SJCRH30 (cell line): ENCODE measurements around the gene LUZP1. TPM values are rescaled to one million over a fixed set of nuclear protein-coding genes. Genes with fewer than 3 reads are reported as not detected.
"Not testable (repeated sequence)": the region's sequence is repeated elsewhere in the genome, so short reads cannot be mapped to it uniquely, and the experiment has no call there.

ENCODE experiments used
- DNase-seq, 2 experiments: peaks; one replicate each; pipeline ENCODE4 v3.0.0-alpha.2; 2015 to 2020
- H3K27ac ChIP-seq: fragments of 250-450 bp; sonication (Bioruptor Pico); 2 replicates; pipeline ENCODE4 v1.5.1; 2020; ENCODE audit warnings: mild to moderate bottlenecking, moderate library complexity
- H3K27me3 ChIP-seq: fragments of 250-450 bp; sonication (Bioruptor Pico); 2 replicates; pipeline ENCODE4 v1.5.1; 2020; ENCODE audit warnings: mild to moderate bottlenecking, moderate library complexity
- H3K36me3 ChIP-seq: fragments of 250-450 bp; sonication (Bioruptor Pico); 2 replicates; pipeline ENCODE4 v1.5.1; 2020; ENCODE audit warnings: mild to moderate bottlenecking, moderate library complexity
- H3K4me1 ChIP-seq: fragments of 250-450 bp; sonication (Bioruptor Pico); 2 replicates; pipeline ENCODE4 v1.5.1; 2020; ENCODE audit warnings: mild to moderate bottlenecking, moderate library complexity
- H3K4me3 ChIP-seq: fragments of 250-450 bp; sonication (Bioruptor Pico); 2 replicates; pipeline ENCODE4 v1.5.1; 2020; ENCODE audit warnings: mild to moderate bottlenecking, moderate library complexity
- H3K9me3 ChIP-seq: fragments of 250-450 bp; sonication (Bioruptor Pico); replicated peaks from 2 replicates; pipeline ENCODE4 v1.5.1; 2020; ENCODE audit warnings: mild to moderate bottlenecking, moderate library complexity
- total RNA-seq: library from RNA; depleted of rRNA; stranded (reverse); fragments of >200 nt; shearing (Covaris generic); gene quantifications from 2 replicates; pipeline ENCODE4 v1.2.3, GENCODE V29; 2014; rRNA removed

Gene LUZP1
- total RNA-seq: 28.8 and 29.8 TPM in 2 replicates

DNA sequence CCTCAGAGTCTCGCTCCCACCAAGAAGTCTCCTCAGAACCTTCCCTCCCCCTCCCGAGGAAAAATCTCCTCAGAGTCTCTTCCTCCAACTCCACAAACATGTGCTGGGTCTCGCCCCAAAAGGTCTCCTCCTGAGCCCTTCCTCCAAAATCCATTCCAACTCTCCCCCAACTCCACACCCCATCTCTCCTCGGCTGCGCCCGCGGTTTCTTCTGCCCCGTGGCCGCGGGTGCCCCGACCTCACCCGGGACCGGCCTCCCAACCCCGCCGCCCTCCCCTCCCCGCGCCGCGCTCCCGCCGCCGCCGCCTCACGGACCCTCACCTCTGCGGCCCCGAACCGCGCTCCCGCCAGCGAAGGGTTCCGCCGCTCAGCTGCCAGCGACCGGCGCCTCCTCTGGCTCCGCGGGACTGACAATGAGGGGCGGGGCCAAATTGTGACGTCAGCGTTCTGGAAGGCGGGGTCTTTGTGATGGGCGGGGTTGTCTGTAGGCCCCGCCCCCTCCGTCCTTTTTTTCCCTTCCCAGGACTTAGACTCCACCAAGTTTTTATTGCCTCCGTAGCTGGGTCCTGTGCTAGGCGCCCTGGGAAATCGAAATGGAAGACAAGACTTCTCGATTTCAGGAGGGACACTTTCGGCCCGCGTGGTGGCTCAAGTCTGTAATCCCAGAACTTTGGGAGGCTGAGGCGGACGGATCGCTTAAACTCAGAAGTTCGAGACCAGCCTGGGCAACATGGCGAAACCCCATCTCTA lies at the start of gene LUZP1:
TSS of gene LUZP1 (minus strand) at position 412 of the 750 bp plus-strand sequence.
- Histone ChIP-seq H3K27me3 (no peaks in the 10 kb centered on the region), H3K4me1 (0 out of 2 replicates have a peak, but pooled peaks cover 6% of the 10 kb centered on the region), H3K27ac (peak within 1 kb of the TSS; percentile 70), H3K9me3 (no peaks in the 10 kb centered on the region), H3K36me3 (peaks cover 3% of the 10 kb centered on the region; the same call in 1 of the 2 replicates), H3K4me3 (peak within 1 kb of the TSS; percentile 81)
- peak; percentile 84 to 93 for DNase-seq

DNA sequence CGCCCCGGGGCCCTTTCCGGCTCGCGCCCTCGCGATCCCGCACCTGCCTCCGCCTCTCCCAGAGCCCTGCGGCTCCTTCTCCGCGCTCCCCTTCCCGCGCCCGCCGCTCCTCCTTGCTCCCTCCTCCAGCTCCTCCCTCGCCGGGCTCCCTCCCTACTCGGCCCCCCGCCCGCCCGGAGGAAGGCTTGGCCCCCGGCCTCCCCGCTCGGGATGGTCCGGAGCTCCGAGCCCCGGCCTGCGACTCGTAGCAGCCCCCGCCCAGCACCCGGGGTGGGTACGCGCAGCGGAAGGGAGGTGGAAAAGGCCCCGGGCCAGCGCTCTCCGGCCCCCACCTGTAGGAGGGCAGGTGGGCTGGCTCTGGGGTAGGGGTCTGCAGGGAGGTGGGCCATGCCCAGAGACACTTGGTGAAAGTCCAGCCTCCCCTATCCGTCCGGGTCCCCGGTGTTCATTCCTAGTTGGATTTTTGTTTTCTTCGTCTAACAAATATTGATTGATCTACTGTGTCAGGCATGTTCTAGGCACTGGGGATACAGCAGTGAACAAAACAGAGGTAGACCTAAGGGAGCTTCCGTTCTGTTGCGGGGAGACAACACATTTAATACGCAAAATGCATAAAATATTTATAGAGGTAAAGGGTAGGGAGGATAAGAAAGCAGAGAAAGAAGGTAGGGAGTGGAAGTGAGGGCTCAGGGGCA lies 48.9 kb upstream of the LUZP1 start, which contains the start of gene HTR1D:
TSS of gene HTR1D (minus strand) at position 82 of the 695 bp plus-strand sequence. CDS start 23,283 bp downstream, outside the sequence.
- H3K4me3 ChIP-seq: peak within 1 kb of the TSS; percentile 17
- H3K27ac ChIP-seq: no peak within 1 kb of the TSS
- no peaks in the 10 kb centered on the region for H3K4me1 ChIP-seq
- no peaks in the 10 kb centered on the region for H3K36me3 ChIP-seq
- no peaks in the 10 kb centered on the region; the same call in 1 of the 2 replicates for H3K9me3 ChIP-seq
- H3K27me3 ChIP-seq: peaks cover 40% of the 10 kb centered on the region
- DNase-seq: no peak

DNA sequence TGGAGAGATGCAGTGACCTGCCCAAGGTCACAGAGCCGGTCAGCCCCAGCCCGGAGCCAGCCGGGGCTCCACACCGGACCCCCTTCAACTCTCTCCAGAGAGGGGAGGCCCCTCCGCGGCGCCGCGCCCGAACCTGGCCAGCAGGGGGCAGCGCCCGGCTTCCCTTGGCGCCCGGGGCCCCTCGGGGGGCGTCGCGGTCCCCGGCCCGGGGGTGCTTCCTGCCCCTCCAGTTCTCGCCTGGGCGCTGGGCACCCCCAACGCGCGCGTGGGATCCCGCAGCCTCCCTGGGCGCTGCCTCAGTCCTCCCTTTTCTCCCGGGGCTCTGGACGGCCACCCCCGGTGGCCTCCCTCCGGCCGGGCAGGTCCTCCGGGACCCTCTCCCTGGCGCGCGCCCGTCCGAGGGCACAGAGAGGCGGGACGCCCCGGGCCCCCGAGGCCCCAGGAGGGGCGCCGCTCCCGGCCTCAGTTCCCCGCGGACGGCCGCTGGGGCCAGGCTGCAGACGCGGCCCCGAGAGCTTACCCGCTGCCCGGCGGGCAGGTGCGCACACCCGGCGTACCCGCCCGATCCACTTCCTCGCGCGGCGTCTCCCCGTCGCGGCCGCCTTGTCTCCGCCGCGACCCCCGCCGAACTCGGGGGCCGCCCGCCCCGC lies 48.2 kb upstream of the LUZP1 start:
- peak in 1 of 2 experiments; percentile 24 for DNase-seq
- H3K27me3 ChIP-seq: peaks cover 40% of the 10 kb centered on the region
- peak overlapping the region; percentile 17 for H3K4me3 ChIP-seq

DNA sequence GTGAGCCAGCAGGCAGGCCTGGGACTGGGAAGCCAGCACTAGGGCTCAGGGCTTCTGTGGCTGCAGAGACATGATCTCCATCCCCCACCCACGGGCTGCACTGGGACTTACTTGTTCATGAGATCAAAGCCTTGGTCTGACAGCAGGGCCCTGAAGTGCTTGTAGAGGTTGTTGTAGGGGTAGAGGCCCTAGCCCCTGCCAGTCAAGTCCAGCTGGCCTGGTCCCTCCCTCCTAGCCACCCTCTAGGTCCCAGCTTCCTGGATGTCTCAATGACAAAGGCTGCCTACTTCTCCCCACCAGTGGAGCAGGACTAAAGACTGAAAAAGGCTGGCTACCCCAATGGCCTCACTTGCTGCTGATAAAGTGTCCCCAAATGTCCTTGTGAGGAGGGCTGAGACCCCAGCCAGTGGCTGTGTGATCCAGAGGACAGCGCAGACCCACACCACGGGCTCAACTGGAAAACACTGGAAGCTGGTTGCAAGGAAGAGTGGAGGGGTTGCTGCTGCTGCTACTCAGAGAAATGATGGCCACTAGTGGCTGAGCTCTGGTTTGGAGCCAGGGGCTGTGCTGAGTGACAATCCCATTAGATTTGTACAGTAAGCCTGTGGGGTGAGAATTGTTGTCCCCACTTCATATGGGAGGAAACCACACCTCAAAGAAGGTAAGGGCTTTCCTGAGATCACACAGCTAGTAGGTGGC lies 47.2 kb upstream of the LUZP1 start:
- H3K9me3 ChIP-seq: no peaks in the 10 kb centered on the region
- no peak overlapping the region for H3K27ac ChIP-seq
- no peaks in the 10 kb centered on the region for H3K36me3 ChIP-seq
- H3K4me1 ChIP-seq: no peaks in the 10 kb centered on the region
- peaks cover 35% of the 10 kb centered on the region for H3K27me3 ChIP-seq
- H3K4me3 ChIP-seq: no peak overlapping the region
- DNase-seq: no peak

More for the DNA sequence above, 48.2 kb upstream of the LUZP1 start:
- Histone ChIP-seq H3K9me3 (no peaks in the 10 kb centered on the region), H3K27ac (no peak overlapping the region), H3K36me3 (no peaks in the 10 kb centered on the region), H3K4me1 (no peaks in the 10 kb centered on the region)

DNA sequence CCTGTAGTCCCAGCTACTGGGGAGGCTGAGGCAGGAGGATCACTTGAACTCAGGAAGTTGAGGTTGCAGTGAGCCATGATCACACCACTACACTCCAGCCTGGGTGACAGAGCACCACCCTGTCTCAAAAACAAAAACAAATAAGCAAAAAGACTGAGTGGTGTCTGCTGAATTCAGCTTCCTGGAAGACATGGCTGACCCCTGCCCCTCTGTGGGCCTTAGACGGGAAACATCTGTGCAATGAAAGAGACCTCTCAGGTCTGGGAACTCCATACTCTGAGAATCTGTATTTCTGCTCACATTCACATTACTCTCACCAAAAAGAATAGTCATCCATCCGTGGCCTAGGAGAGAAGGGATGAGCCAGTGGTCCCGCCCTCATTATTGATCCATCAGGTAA lies 46.6 kb upstream of the LUZP1 start:
- no peak for DNase-seq
- Histone ChIP-seq H3K4me3 (no peak overlapping the region), H3K27me3 (peaks cover 35% of the 10 kb centered on the region), H3K36me3 (no peaks in the 10 kb centered on the region), H3K9me3 (no peaks in the 10 kb centered on the region), H3K27ac (no peak overlapping the region), H3K4me1 (no peaks in the 10 kb centered on the region)

DNA sequence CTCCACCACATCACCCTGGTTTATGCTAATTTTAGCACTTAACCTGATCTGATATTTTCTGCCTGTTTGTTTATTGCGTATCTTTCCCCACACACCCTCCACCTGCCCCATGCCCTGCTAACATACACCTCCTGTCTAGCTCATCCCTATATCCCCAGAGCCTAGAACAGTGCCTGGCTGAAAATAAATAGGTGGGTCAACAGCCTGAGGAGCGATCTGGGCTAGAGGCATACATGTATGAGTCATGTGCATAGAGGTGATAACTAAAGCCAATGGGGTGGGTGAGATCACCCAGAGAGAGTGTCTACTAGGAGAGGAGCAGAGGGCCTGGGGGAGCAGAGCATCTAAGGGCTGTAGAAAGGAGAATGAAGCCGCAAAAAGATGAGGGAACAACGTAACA lies 46.0 kb upstream of the LUZP1 start:
- Histone ChIP-seq H3K36me3 (no peaks in the 10 kb centered on the region), H3K9me3 (no peaks in the 10 kb centered on the region), H3K27ac (no peak overlapping the region), H3K27me3 (peaks cover 35% of the 10 kb centered on the region), H3K4me3 (no peak overlapping the region), H3K4me1 (no peaks in the 10 kb centered on the region)
- DNase-seq: no peak

DNA sequence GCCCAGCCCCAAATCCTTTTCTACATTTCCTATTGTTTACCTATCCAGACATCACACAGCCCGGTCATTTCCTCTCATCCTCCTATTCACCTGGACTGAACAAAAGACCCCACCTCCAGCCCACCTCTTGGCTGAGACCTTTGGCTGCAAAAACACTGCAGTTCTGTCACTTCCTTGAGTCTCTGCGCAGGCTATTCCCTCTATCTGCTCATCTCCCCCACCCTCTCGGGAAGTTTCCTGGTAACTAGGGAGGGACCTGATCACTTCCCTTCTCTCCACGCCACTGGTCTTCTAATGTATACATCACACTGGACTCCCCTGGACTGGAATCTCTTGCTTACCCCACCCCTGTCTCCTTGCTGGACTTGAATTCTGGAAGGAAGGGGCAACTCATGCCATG lies 43.3 kb upstream of the LUZP1 start:
- Histone ChIP-seq H3K36me3 (no peaks in the 10 kb centered on the region), H3K9me3 (no peaks in the 10 kb centered on the region), H3K27me3 (peaks cover 25% of the 10 kb centered on the region), H3K4me1 (no peaks in the 10 kb centered on the region), H3K4me3 (no peak overlapping the region), H3K27ac (no peak overlapping the region)
- DNase-seq: no peak

DNA sequence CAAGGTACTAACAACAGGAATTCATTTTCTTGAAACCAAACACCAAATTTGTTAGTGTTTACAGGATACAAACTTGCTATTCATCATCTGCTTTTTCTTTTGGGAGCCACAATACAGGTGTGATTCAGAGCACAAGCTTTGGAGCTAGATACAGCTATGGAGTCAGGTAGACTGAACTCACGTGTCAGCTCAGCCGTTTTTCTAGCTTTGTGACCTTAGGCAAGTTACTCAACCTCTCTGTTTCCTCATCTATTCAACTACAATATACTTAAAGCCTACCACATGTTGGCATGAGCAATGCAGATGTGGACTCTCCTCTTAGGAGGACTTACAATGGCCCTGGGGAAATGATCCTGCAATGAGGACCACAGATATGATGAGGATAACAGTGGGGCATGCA lies 42.3 kb upstream of the LUZP1 start:
- Histone ChIP-seq H3K27ac (no peak overlapping the region), H3K36me3 (no peaks in the 10 kb centered on the region), H3K4me1 (no peaks in the 10 kb centered on the region), H3K4me3 (no peak overlapping the region), H3K9me3 (no peaks in the 10 kb centered on the region), H3K27me3 (peaks cover 18% of the 10 kb centered on the region)
- no peak for DNase-seq

DNA sequence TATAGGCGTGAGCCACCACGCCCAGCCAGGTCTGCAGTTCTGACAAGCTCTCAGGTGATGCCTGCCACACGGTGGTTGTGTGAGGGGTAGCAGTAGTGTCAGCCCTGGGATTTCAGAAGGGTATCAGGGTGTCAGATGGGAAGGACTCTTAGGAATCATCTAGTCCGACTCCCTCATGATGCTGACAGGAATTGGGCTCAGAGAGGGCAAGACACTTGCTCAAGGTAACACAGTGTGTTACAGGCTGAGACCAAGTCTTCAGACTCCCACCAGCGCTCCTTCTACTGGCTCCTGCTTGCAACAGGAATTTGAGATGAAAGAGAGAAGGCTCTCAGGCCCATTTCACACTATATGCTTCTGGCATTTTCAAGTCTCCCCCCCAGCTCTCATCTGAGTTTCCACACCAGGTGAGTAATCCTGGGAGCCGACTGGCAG lies 41.7 kb upstream of the LUZP1 start:
- no peak for DNase-seq
- no peaks in the 10 kb centered on the region for H3K4me1 ChIP-seq

DNA sequence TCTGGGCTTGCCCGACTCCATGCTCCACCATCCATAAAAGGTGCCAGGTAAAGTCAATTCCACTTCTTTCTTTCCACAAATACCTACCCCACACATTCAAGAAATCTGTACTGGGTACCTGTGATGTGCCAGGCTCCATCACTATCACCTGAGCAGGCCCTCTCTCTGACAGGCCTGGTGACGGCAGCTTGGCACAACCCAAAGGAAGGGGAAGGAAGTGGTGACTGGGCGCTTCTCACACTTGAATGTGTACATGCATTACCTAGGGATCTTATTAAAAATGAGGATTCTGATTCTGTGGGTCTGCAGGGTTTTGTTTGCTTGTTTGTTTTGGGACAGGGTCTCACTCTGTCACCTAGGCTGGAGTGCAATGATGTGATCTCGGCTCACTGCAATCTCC lies 41.1 kb upstream of the LUZP1 start:
- H3K27ac ChIP-seq: no peak overlapping the region
- H3K4me3 ChIP-seq: no peak overlapping the region
- peaks cover 13% of the 10 kb centered on the region for H3K27me3 ChIP-seq
- no peaks in the 10 kb centered on the region for H3K36me3 ChIP-seq
- H3K9me3 ChIP-seq: no peaks in the 10 kb centered on the region
- no peak for DNase-seq
- no peaks in the 10 kb centered on the region for H3K4me1 ChIP-seq

More for the DNA sequence above, 41.7 kb upstream of the LUZP1 start:
- Histone ChIP-seq H3K9me3 (no peaks in the 10 kb centered on the region), H3K27me3 (peaks cover 13% of the 10 kb centered on the region), H3K4me3 (no peak overlapping the region), H3K27ac (no peak overlapping the region), H3K36me3 (no peaks in the 10 kb centered on the region)

DNA sequence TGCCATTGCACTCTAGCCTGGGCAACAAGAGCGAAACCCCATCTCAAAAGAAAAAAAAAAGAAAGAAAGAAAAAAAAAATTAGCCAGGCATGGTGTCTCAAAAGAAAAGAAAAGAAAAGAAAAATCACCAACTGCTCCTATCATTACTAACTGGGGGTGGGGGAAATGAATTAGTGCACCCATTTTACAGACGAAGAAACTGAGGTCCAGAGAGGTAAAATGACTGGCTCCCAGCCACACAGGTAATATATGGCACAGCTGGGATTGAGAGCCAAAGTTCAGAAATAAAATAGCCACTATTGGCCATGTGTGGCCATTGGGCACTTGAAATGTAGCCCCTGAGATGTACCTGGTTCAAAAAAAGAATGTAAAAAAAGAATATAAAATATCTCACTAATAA lies 39.9 kb upstream of the LUZP1 start:
- H3K36me3 ChIP-seq: no peaks in the 10 kb centered on the region
- peaks cover 3% of the 10 kb centered on the region for H3K27me3 ChIP-seq
- H3K27ac ChIP-seq: no peak overlapping the region
- H3K9me3 ChIP-seq: no peaks in the 10 kb centered on the region
- H3K4me1 ChIP-seq: no peaks in the 10 kb centered on the region
- no peak for DNase-seq
- no peak overlapping the region for H3K4me3 ChIP-seq

DNA sequence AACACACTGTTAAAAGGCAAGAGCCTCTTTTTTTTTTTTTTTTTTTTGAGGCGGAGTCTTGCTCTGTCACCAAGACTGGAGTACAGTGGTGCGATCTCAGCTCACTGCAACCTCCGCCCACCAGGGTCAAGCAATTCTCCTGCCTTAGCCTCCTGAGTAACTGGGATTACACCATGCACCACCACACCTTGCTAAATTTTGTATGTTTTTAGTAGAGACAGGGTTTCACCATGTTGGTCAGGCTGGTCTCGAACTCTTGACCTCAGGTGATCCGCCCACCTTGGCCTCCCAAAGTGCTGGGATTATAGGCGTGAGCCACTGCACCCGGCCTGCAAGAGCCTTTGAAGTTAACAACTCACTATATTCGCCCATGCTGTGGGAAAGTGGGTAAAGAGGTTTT lies 39.1 kb upstream of the LUZP1 start:
- not testable (repeated sequence) for H3K9me3 ChIP-seq, DNase-seq, H3K27ac ChIP-seq, H3K36me3 ChIP-seq, H3K27me3 ChIP-seq, H3K4me3 ChIP-seq, H3K4me1 ChIP-seq

DNA sequence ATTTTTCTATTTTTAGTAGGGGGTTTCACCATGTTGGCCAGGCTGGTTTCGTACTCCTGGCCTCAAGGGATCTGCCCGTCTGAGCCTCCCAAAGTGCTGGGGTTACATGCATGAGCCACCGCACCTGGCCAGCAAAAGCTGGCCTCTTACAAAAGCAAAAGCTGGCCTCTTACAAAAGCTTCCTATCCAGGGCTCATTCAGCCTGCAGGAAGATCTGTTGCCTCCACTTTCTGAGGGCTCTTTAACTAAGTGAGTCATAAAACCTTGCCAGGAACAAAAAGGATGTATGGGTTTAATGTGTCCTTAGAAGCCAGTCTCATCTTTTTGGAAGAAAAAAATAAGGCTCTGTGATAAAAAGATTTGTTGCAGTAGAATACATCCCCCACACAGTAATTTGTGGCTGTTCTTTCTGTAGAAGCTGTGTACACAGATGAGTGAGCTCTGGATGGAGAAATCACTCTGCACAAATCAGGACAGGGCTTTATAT lies 33.6 kb upstream of the LUZP1 start:
- Histone ChIP-seq H3K27ac (no peak overlapping the region), H3K9me3 (no peaks in the 10 kb centered on the region), H3K27me3 (no peaks in the 10 kb centered on the region), H3K4me1 (peaks cover under 1% of the 10 kb centered on the region; the same call in 1 of the 2 replicates), H3K36me3 (no peaks in the 10 kb centered on the region), H3K4me3 (no peak overlapping the region)
- DNase-seq: no peak

DNA sequence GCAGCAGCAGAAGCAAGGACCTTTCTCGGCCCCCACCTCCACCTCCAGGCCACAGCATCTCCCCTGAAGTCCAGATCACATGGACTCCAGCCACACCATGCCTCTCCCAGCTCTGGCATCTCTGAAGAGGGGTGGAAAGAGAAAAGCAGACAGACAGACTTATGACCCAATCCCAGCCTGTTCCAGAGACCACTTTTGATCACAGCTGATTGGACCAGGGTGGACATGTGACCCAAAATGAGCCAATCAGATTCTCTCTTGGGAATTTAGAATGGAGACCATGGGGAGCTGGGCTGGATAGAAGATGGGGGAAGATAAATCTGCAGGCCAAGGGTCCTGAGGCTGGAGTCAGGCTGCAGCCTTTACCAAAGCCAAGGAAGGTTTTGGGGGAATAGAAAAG lies 32.2 kb upstream of the LUZP1 start:
- H3K36me3 ChIP-seq: no peaks in the 10 kb centered on the region
- H3K9me3 ChIP-seq: no peaks in the 10 kb centered on the region
- no peak overlapping the region for H3K4me3 ChIP-seq
- no peak overlapping the region for H3K27ac ChIP-seq
- no peaks in the 10 kb centered on the region for H3K27me3 ChIP-seq
- H3K4me1 ChIP-seq: peaks cover 10% of the 10 kb centered on the region; the same call in 1 of the 2 replicates
- DNase-seq: no peak
